Measurements from ENCODE around the gene PON2. TPM values are rescaled to one million over a fixed set of nuclear protein-coding genes. Genes with fewer than 3 reads are reported as not detected.
"Not testable (repeated sequence)": the region's sequence is repeated elsewhere in the genome, so short reads cannot be mapped to it uniquely, and the experiment has no call there.

PON2 gene
- total RNA-seq, 2 donors from 2014 or later = 39.1 to 49.8 TPM

DNA sequence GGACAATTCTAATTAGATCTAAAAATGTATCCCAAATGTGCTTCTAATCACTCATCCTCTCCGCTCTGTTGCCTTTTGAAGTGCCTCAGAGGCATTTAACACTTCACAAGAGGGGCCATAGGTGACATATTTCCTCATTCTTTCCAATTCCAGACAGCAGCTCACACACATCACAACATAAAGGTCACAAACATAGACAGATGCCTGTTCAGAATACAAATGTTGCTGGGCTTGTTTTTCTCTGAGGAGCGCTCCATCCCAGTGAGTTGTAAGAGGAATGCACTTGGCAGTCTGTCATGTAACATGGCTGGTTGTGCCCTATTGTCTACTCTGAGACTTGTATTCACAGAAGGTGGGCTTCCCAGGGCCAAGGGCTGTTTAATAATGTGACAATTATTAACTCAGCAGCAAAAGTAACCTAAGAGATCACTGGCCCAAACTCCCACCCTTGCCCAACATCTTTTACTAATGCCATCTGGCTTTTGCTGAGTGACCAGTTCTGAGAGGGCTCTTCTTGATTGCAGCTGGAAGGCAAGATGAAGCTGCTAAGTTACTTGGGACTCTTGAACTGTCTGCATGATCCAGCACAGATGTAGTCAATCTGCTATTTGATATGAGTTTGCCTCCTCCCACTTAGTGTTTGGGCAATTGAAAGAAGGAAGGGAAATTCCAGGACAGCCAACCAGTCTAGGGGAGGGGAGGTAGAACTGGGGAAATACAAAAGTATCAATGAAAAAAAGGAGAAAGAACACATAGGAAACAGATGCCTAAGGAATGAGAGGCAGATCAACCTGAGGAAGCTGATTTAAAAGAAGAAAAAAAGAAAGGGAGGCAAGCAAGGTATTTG, 13.6 kb downstream of the PON2 start:
- intact Hi-C loops (cut with DNase I) = no loop called here
- no peak for DNase-seq (ENCODE audit: low spot score)

DNA sequence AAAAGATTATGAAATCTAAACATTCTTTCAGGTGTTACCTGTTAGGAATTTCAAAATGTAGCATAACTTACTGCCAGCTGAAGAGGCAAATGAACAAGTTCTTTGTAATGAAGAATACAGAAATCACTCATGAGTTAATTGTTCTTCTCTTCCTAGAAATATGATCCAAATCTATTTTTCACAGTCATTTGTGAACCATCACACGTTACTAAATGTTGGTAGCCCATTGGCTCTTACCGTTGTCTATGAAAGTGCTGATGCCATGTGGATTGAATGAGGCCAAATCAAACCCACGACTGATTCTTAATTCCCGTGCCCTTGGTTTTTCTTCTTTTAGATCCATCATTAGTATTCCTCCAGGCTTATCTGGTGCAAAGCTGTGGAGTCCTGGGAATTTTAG, 22.8 kb downstream of the PON2 start:
- no peak for DNase-seq (ENCODE audit: low spot score)
- intact Hi-C loops (cut with DNase I) = no loop called here

GRCh38 chr7:95411666-95412065, 23.2 kb downstream of the PON2 start:
- DNase-seq (ENCODE audit: low spot score) = no peak
- intact Hi-C loops (cut with DNase I) = no loop called here

GRCh38 chr7:95411036-95411435, 23.8 kb downstream of the PON2 start:
- intact Hi-C loops (cut with DNase I) = no loop called here

DNA sequence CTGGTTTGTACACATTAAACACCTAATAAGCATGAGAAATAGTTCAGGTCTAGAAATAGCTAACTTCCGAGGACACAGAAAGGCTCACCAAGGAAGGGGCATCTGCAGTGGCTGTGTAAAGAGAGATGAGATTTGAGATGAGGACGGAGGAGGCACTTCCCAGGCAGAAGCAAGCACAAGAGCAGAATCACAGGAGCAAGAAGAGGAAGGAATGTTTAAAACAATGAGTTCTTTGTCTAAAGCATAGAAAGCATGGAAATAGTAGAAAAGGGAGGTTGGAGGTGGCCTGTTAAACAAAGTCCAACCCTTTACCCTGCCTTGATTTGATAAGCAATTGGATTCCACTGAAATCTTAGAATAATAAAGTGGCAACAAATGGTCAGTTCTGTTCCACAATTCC, 27.1 kb downstream of the PON2 start:
- intact Hi-C loops (cut with DNase I) = no loop called here

More at GRCh38 chr7:95411036-95411435, 23.8 kb downstream of the PON2 start:
- DNase-seq (ENCODE audit: low spot score) = no peak

DNA sequence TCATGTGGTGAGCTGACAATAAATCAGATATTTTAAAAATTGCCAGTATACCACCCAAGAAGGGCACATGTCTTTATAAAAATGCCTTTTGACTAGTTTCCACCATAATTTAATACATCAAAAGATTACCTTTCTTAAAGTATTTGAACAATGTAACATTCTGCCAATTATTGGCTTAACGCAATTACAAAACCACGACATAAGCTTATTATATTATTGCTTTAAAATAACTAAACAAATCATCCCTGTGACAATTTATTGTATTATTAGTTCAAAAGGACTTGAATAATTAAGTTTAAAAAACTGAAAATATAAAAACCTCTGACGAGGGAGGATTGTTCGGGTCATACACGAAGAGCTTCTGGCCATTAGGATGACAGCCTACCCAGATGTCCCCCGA, 29.0 kb downstream of the PON2 start:
- DNase-seq (ENCODE audit: low spot score) = no peak
- intact Hi-C loops (cut with DNase I) = no loop called here

More for the DNA sequence above, 27.1 kb downstream of the PON2 start:
- DNase-seq (ENCODE audit: low spot score) = no peak

DNA sequence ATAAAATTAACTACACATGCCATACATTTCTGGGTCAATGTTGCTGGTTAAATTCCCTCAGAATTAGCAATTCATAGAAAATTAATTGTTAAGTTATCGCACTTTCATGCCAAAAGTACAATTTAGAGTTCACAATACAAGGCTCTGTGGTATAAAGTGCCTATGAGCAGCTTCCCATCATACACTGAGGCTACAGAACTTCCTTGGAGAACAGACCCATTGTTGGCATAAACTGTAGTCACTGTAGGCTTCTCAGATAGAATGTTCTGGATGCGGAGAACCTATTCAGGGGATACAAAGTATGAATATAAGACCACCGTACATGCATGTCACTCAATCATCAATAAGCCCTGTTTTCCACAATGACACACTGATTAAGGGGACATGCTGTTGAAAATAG, 29.6 kb downstream of the PON2 start:
- intact Hi-C loops (cut with DNase I) = no loop called here

DNA sequence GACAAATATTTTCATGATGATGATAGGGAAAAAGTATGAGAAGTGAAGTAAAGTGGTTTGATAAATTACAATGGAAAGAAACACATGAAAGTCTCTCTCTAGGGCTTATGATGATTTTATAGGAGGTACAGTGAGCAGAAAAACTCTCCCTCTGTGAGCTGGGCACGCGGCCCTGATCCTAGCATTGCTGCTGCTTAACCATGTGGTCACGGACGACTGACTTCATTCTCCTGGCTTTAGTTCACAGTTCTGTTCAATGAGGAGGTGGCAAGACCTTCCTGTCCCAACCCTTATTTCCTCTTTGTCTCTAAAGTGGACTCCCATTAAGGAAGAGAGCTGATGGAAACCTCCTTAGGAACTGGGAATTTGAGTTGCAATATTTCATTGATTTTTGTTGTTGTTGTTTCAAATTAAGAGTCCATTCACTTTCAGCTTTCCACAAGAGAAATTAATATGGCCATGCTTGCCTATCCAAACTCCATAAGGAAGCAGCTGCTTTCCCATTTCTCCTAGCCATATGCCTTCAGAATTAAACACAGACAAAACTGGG, 30.4 kb downstream of the PON2 start:
- intact Hi-C loops (cut with DNase I) = no loop called here

More for the DNA sequence above, 29.6 kb downstream of the PON2 start:
- DNase-seq (ENCODE audit: low spot score) = no peak

DNA sequence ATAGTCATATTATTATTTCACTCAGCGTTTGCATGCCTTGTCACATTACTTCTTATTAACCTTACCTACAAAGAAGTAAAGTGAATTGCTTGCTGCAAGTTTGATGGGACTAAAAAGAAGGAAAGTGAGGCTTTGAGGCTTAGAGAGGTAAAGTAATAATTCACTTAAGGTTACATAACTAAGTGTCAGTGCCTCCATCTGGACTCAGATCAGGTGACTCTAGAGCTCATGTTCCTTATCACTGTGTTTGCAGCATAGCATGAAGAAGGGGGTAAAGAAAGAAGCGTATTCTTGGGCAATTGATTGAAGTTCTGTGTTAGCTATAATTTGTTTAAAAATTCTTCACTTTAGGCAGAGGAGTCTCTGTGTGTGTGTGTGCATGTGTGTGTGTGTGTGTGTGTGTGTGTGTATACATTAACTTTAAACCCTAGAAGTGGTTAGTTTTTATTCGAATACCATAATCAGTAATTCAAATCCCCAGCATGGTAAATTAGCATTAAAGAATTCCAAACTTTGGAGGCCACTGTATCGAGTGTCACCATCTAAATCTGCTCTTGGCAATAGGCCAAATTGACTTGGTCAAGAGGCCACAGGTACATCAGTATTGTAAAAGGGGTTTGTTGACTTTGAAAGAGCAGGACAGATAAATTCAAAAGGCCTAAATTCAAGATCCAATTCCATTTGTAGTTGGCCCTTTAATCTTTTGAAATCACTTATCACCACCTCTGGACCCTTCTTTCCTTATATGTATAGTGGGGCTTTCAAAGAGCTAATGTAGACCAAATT, 36.5 kb downstream of the PON2 start:
- intact Hi-C loops (cut with DNase I) = no loop called here
- DNase-seq (ENCODE audit: low spot score) = no peak

More for the DNA sequence above, 30.4 kb downstream of the PON2 start:
- peak; percentile 80 for DNase-seq (ENCODE audit: low spot score)

GRCh38 chr7:95397381-95397780, 37.4 kb downstream of the PON2 start:
- intact Hi-C loops (cut with DNase I) = no loop called here
- DNase-seq (ENCODE audit: low spot score) = no peak

DNA sequence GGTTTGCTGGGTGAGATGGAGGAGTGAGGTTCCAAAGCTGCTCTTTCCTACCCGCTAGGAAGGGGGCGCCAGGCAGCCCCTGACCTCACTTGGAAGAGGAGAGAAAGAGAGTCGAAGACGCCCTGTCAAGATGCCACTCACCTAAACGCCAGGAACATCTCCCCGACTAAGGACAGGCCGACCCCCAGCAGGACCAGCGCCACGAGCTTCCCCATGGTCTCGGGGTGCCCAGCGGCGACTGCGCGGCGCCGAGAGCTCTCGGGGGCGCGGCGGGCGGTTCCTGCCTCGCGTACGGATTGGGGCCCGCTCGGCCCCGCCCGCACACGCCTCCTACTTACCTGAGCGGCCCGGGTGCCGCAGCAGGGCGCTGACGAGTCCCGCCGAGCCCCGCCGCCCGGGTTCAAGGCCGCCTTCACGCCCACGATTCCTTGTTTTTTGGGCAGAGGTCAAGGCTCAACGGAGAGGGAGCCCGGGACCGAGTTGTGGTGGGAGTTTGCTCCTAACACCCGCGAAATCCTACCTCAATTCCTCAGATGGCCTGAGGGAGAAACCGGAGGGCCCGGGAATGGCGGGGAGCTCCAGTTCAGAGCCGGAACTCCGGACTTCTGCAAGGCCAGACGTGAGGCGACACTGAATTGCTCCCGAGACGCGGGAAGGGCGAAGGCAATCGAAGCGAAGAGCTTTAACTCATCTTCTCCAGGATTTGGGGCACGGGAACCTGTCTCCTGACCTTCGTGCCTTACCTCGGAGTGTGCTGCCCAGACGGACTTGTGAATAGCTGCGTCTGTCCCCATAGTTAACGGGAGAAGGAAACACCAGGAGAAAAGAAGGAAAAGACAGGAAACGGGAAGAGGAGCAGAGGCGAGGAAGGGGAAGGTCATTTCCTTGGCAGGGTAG, 38.4 kb downstream of the PON2 start, which contains the start of gene PON3:
TSS of gene PON3 (minus strand) at position 240 of the 897 bp plus-strand sequence. CDS start at position 215, 25 bp downstream.
- intact Hi-C loops (cut with DNase I) = no loop called here
- DNase-seq (ENCODE audit: low spot score) = peak; percentile 72

DNA sequence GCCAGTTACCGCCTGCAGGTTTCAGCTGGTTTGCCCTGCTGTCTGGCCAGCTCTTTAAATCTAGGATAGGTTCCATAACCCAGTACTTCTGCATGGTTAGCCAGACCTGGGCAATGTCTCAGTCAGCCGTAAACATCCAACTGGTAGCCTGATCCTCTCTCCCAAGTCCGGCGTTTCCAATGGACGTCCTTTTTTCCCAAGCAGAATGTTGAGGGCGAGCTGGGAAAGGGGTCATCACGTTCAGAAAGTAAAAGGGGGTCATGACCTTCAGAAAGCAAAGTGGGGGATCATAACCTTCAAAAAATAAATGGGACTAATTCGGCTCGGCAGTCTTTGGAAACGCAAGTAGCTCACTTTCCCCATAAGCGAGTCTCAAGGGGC, 39.1 kb downstream of the PON2 start:
- intact Hi-C loops (cut with DNase I) = no loop called here
- no peak for DNase-seq (ENCODE audit: low spot score)

- intact Hi-C loops (cut with DNase I) = loop anchor here in 1 of 2 donors (5.0 kb wide), 1 partner anchor 1707 kb away; no protein-coding TSS in a partner anchor
- DNase-seq (ENCODE audit: low spot score) = no peak
Measured at GRCh38 chr7:95394370-95394769, 40.5 kb downstream of the PON2 start.

DNA sequence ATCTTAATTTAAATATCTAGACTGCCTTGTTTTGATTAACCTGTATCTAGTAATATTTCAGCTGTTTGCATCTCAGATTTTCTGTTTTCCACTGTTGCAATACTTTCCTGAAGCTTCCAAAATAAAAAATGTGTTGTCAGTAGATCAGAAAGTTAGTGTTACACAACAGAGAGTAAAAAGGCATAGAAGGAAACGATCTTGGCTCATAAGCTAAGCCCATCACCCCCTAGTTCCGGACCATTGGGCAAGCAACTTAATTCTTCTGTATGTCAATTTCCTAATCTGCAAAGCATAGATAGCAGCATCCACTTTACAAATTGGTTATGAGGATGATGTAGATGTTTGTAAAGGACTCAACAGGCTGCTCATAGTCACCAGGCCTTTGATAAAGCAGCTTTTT, 43.1 kb downstream of the PON2 start:
- DNase-seq (ENCODE audit: low spot score) = no peak

DNA sequence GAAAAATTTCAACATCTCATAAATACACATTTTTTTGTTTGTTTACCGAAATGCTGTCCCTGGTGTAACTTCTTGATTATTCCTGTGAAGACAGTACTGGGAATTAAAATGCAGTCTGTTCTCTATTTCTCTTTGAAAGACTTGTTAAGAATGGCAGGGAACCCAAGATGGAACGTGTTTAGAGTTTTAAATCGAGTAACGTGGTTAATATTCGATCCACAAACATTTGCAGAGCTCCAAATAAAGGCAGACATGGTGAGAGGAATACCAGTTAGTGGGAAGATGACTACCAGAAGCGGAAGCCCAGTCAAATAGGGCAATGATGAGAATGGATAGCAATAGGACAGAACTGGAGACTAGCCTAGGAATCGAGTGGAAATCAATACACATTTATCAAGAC, 45.3 kb downstream of the PON2 start:
- intact Hi-C loops (cut with DNase I) = no loop called here
- DNase-seq (ENCODE audit: low spot score) = no peak

More for the DNA sequence above, 43.1 kb downstream of the PON2 start:
- intact Hi-C loops (cut with DNase I) = loop anchor here in 1 of 2 donors (5.0 kb wide), 1 partner anchor 1704 kb away; no protein-coding TSS in a partner anchor

- intact Hi-C loops (cut with DNase I) = not testable (repeated sequence)
- DNase-seq (ENCODE audit: low spot score) = peak; percentile 53
Measured at GRCh38 chr7:95379457-95379856, 55.4 kb downstream of the PON2 start.

GRCh38 chr7:95376632-95377400, 58.0 kb downstream of the PON2 start:
- intact Hi-C loops (cut with DNase I) = no loop called here
- peak; percentile 70 for DNase-seq (ENCODE audit: low spot score)

GRCh38 chr7:95375591-95376257, 59.1 kb downstream of the PON2 start:
- intact Hi-C loops (cut with DNase I) = no loop called here
- no peak for DNase-seq (ENCODE audit: low spot score)

Measured in posterior vena cava (tissue), 2 donors.